NCI-H460 (cell line): ENCODE results near the gene CNGA4. TPM values are rescaled to one million over a fixed set of nuclear protein-coding genes. Genes with fewer than 3 reads are reported as not detected.
"Not testable (repeated sequence)": the region's sequence is repeated elsewhere in the genome, so short reads cannot be mapped to it uniquely, and the experiment has no call there.

ENCODE experiments used
- DNase-seq: peaks from one replicate; pipeline ENCODE4 v3.0.0-alpha.2; 2016; ENCODE audit warnings: low read depth; ENCODE audit errors: extremely low read depth
- total RNA-seq: library from RNA; depleted of rRNA; stranded (reverse); fragments of >200 nt; shearing (Covaris generic); gene quantifications from 2 replicates; pipeline ENCODE4 v1.2.3, GENCODE V29; 2014; rRNA removed

Gene CNGA4
- total RNA-seq, 1 experiment from 2014 or later: not detected

DNA sequence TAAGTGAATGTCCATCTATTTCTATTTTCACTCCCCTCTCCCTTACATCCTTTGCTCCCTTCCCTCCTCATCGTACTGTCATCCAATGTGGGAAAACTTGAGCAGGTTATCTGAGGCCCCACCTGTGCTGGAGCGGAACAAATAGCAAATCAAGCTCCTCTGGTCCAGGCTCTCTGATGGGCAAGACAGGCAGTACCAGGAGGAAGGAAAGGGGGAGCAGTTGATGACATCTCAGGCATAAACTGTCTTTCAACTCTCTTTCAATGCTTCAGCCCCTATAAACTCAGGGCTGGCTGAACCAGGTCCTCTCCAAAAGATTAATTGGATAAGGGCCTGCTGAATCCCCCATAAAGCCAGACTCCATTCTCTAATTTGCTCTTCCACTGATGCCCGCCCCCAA lies 19.3 kb downstream of the CNGA4 start:
- no peak for DNase-seq

- no peak for DNase-seq
Observed at GRCh38 chr11:6258571-6259081, 19.7 kb downstream of the CNGA4 start.

DNA sequence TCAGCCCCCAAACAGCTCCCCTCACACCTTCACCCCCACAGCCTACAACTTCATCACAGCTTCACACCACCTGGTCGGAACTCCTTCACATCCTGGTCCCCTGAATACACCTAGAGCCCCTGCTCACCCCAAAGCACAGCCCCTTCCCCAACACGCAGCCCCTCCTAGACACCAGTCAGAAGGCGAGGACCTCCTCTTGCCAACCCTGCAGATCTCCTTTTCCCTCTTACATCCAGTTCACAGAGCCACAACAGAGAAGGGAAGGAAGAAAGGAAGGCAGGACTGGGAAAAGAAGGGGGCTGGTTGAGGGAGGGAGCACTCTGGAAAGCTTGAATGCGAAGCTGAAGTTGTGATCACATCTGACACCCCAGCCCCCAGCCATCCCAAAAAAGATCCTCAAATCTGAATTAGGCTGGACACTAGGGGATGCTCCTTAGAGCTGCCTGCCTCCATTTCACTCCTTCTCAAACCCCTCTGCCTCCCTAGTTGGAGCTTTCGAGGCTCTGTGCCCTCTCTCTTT lies 21.4 kb downstream of the CNGA4 start:
- no peak for DNase-seq

GRCh38 chr11:6263662-6264061 lies 24.8 kb downstream of the CNGA4 start:
- DNase-seq: no peak

DNA sequence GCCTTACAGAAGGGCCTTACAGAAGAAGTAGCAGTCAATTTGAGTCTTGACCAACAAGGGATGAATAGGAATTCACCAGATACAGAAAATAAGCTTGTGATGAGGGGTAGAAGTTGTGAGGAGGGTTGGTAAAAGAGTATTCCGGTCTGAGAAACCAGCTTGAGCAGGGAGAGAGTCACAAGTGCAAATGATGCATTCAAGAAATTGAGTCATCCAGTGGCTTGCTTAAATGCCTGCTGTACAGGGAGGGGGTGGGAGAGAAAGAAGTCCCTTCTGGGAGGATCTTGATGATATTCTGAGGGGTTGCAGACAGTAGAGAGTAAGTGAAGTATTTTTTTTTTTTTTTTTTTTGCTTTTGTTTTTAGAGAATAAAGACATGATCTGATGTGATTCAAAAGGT lies 29.9 kb downstream of the CNGA4 start:
- no peak for DNase-seq

DNA sequence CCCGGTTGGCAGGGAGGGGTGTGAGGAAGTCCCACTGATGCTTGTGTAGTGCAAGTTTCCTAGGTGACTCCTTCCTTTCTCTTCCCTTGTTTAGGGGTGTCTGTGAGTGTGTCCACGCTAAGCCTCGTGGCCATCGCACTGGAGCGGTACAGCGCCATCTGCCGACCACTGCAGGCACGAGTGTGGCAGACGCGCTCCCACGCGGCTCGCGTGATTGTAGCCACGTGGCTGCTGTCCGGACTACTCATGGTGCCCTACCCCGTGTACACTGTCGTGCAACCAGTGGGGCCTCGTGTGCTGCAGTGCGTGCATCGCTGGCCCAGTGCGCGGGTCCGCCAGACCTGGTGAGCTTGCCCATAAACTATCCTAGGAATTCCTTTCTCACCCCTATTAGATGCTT lies 31.1 kb downstream of the CNGA4 start:
- DNase-seq: no peak

DNA sequence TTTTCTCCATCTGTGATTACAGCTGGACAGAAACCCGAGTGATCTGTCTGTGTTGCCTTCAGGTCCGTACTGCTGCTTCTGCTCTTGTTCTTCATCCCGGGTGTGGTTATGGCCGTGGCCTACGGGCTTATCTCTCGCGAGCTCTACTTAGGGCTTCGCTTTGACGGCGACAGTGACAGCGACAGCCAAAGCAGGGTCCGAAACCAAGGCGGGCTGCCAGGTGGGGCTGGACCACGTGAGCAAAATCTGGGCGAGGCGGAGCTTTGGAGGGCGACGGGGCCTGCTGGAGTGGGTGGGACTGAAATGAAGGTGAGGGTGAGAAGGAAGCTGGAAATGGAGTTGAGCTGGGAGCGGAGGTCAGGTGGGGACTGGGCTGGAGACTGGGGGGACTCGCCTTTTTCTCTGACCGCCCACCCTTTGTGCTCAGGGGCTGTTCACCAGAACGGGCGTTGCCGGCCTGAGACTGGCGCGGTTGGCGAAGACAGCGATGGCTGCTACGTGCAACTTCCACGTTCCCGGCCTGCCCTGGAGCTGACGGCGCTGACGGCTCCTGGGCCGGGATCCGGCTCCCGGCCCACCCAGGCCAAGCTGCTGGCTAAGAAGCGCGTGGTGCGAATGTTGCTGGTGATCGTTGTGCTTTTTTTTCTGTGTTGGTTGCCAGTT lies 31.8 kb downstream of the CNGA4 start:
- DNase-seq: no peak

DNA sequence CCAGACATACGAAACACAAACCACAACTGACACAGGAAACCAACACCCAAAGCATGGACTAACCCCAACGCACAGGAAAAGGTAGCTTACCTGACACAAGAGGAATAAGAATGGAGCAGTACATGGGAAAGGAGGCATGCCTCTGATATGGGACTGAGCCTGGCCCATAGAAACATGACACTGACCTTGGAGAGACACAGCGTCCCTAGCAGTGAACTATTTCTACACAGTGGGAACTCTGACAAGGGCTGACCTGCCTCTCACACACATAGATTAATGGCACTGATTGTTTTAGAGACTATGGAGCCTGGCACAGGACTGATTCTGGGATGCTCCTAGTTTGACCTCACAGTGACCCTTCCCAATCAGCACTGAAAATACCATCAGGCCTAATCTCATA lies 32.7 kb downstream of the CNGA4 start:
- no peak for DNase-seq

DNA sequence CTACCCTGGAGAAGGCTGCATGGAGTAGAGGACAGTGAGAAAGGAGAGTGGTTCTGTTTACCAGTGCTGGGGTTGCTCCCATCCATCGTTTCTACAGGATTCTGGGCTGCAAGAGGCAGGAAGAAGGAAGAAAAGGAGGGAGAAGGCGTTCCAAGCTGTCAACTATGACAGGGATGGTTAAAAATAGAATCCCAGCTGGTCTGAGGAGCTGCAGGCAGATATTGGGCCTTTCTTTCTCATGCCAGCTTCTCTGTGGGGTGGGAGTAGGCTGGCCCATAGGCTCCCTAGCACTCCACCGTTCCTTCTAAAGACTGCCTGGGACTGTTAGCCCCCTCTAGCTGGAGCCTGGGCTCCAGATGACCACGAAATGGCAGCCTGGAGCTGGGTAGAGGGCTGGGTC lies 34.3 kb downstream of the CNGA4 start:
- DNase-seq: no peak

DNA sequence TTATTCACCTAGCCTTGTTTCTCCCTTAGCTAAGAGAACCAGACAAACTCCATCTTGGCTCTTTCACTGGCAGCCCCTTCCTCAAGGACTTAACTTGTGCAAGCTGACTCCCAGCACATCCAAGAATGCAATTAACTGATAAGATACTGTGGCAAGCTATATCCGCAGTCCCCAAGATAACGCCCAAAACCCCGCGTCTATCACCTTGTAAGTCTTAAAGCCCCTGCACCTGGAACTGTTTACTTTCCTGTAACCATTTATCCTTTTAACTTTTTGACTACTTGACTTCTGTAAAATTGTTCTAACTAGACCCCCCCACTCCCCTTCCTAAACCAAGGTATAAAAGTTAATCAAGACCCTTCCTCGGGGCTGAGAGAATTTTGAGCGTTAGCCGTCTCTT lies 41.9 kb downstream of the CNGA4 start:
- DNase-seq: not testable (repeated sequence)

DNA sequence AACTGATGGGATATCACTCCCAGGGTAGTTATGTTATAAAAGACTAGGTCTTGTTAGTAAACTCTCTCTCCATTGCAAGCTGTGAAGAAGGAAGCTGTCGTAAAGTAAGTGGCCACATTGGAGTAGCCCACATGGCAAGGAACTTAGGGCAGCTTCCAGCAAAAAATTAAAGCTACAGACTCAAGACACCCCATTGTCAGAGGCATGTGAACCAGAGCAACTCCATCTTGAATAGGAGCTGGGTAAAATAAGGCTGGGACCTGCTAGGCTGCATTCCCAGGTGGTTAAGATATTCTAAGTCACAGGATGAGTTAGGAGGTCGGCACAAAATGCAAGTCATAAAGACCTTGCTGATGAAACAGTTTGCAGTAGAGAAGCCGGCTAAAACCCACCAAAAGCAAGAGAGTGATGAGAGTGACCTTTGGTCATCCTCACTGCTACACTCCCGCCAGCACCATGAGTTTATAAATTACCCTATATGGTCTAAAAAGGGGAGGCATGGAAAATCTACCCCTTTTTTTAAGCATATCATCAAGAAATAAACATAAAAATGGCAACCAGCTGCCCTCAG lies 44.6 kb downstream of the CNGA4 start:
- no peak for DNase-seq

DNA sequence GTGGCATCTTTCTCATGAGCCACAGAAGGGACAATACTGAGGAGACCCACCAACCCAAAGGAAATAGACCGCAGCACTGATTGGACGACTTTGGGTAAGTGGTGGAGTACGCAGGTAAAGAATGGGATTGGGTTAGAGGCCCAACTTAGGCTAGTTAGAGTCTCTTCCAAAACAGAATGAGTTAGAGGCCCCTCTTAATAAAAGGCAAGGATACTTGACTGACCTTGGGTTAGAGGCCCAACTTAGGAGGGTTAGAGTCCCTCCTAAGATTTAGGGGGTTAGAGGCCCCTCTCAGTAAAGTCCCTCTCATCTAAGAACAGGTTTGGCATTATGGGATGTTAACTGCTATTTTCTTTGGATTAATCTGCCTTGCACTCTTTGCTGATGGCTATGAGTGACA lies 45.4 kb downstream of the CNGA4 start:
- DNase-seq: no peak

DNA sequence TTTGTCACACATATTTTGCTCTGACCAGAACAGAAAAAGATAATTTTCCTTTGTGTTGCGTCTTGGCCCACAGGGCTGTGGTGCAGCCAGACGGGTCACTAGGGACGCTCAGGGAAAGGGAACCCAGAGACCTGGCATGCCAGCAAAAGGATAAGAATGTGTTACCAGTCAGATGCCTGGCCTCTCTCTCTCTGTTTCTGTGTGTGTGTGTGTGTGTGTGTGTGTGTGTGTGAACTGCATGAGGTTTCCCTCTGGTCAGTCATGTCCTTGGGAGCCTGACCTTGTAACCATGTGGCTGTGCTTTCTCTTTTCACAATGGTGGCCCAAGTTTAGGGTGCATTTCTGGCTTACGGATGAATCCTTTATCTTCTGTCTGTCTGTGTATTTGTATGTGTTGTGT lies 46.1 kb downstream of the CNGA4 start:
- DNase-seq: no peak

Other genes with a start within 250 kb of the CNGA4 start
- gene OR56A4, start 232.1 kb upstream of the CNGA4 start, total RNA-seq: not detected in 2 replicates
- gene OR56A1, start 208.3 kb upstream of the CNGA4 start, total RNA-seq: not detected in 2 replicates
- not detected in 2 replicates for gene OR56B4, start 131.4 kb upstream of the CNGA4 start, total RNA-seq
- not detected in 2 replicates for gene OR52B2, start 68.8 kb upstream of the CNGA4 start, total RNA-seq
- not detected in 2 replicates for gene OR52W1, start 39.9 kb upstream of the CNGA4 start, total RNA-seq
- not detected in 2 replicates for gene C11orf42, start 33.5 kb upstream of the CNGA4 start, total RNA-seq
- gene FHIP1B, start 4.5 kb upstream of the CNGA4 start, total RNA-seq: 11.7 and 15.3 TPM in 2 replicates
- not detected in 2 replicates for gene CCKBR, start 20.7 kb downstream of the CNGA4 start, total RNA-seq
- gene CAVIN3, start 81.4 kb downstream of the CNGA4 start, total RNA-seq: 8.9 and 9.8 TPM in 2 replicates
- 6.4 and 7.4 TPM in 2 replicates for gene SMPD1, start 151.4 kb downstream of the CNGA4 start, total RNA-seq
- gene APBB1, start 180.0 kb downstream of the CNGA4 start, total RNA-seq: 6.9 and 8.5 TPM in 2 replicates
- not detected in 2 replicates for gene HPX, start 201.9 kb downstream of the CNGA4 start, total RNA-seq
- 3.3 and 5.0 TPM in 2 replicates for gene TRIM3, start 234.9 kb downstream of the CNGA4 start, total RNA-seq
- 47.8 and 49.2 TPM in 2 replicates for gene ARFIP2, start 242.2 kb downstream of the CNGA4 start, total RNA-seq
- gene TIMM10B, start 242.4 kb downstream of the CNGA4 start, total RNA-seq: 21.0 and 21.9 TPM in 2 replicates